NCI-H526 treated with DMSO at 0.1 percent for 48 hours (cell line): ENCODE measurements around the gene BCKDK.
"Not testable (repeated sequence)": the region's sequence is repeated elsewhere in the genome, so short reads cannot be mapped to it uniquely, and the experiment has no call there.

Experiments used
- DNase-seq: peaks from one replicate; lab custom pipeline; 2025; lab: John Stamatoyannopoulos, UW

Gene BCKDK

DNA sequence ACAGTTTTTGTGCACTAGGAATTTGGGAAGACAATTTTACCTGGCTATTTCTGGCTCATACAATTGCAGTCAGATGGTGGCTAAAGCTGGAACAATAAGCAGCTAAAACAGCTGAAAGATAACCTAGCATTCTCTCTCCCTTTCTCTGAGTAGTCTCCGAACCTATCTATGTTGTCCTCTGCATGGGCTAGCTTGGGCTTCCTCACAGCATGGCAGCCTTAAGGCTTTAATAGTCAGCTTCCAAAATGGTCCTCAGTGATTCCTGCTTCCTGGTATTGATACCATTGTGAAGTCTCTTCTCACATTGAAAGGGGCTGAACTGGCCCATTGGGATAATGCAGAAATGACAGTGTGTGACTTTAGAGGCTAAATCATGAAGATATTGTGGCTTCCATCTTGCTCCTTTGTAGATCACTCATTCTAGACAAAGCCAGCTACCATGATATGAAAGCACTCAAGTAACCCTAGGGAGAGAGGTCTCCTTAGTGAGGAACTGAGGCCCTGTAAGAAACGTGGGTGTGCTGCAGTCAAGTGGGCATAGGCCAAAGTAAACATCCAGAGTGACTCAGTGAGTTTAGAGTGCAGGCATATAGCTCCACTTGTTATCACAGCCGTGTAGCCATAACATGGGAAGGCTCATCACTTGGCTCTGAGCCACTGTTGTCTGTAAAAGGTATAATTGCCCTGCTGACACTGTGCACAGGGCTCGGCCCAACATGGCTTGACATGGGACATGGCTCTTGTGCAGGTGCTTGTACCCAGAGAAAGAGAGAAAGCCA, 8.1 kb upstream of the BCKDK start:
- no peak for DNase-seq

- DNase-seq, result not testable (repeated sequence)
Measured at GRCh38 chr16:31100876-31101641, 7.1 kb upstream of the BCKDK start.

DNA sequence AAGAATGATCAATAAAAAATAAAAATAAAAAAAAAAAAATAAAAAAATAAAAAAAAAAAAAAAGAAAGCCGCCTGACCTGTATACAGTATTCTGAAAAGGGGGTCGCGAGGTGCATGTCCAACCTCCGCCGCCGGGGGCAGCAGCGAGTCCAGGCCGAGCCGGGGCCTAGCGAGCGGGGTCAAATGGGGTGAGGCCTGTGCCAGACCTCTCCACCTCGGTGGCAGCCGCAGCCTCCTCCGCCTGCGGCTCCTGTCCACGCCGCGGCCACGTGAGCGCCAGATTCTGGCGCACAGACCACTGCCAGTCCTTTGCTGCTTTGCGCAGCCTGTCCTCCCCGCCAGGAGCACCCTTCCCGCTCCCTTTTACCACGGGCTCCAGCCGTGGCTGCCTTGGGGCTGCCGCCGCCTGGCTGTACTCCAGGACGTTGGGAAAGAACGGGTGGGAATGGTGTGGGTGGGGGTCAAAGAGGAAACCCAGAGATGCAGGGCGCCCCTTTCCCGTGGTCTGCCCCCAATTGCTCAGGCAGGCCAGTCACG, 2.4 kb upstream of the BCKDK start:
- peak; percentile 4 for DNase-seq

DNA sequence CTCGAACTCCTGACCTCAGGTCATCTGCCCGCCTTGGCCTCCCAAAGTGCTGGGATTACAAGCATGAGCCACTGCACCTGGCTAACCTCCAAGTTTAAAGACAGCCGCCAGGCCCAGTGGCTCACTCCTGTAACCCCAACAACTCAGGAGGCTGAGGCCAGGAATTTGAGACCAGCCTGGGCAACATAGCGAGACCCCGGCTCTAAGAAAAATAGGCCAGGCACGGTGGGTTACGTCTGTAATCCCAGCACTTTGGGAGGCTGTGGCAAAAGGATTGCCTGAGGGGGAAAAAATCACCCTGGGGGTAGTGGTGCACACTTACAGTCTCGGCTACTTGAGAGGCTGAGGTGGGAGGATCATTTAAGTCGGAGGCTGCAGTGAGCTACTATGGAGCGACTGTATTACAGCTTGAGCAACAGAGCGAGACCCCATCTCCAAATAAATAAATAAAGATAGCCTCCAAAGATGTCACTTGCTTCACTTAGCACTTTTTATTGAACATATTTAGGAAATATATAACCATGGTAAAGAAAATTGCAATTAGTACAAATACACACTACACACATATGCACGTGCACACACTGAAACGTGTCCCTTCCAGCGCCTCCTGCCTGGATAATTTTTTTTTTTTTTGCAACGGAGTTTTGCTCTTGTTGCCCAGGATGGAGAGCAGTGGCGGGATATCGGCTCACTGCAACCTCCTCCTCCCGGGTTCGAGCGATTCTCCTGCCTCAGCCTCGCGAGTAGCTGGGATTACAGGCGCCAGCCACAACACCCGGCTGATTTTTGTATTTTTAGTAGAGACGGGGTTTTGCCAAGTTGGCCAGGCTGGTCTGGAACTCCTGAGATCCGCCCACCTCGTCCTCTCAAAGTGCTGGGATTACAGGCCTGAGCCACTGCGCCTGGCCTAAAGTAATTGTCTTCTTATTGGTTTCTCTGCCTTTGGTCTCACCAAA, 1.4 kb upstream of the BCKDK start:
- no peak for DNase-seq

DNA sequence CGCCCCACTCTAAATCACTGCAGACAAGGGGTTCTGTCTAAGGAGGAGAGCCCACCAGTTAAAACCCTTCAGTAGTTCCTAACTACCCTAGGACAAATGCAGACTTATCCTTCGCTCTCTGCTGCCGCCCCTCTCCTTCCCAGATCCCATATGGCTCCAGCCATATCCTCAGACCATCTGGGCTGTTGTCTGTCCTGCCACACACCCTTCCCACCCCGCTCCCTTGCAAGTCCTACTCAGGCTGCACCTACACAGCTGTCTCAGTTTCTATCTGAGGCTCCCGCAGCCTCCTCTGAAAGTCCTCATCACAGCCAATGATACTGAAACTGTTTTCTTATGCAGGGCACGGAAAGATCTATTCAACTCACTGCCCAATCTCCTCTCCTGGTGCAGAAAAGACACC, 720 bp upstream of the BCKDK start:
- no peak for DNase-seq

GRCh38 chr16:31108794-31109558, 790 bp downstream of the BCKDK start:
- no peak for DNase-seq

- DNase-seq, result no peak
Measured at GRCh38 chr16:31109622-31110021, 1.4 kb downstream of the BCKDK start.

DNA sequence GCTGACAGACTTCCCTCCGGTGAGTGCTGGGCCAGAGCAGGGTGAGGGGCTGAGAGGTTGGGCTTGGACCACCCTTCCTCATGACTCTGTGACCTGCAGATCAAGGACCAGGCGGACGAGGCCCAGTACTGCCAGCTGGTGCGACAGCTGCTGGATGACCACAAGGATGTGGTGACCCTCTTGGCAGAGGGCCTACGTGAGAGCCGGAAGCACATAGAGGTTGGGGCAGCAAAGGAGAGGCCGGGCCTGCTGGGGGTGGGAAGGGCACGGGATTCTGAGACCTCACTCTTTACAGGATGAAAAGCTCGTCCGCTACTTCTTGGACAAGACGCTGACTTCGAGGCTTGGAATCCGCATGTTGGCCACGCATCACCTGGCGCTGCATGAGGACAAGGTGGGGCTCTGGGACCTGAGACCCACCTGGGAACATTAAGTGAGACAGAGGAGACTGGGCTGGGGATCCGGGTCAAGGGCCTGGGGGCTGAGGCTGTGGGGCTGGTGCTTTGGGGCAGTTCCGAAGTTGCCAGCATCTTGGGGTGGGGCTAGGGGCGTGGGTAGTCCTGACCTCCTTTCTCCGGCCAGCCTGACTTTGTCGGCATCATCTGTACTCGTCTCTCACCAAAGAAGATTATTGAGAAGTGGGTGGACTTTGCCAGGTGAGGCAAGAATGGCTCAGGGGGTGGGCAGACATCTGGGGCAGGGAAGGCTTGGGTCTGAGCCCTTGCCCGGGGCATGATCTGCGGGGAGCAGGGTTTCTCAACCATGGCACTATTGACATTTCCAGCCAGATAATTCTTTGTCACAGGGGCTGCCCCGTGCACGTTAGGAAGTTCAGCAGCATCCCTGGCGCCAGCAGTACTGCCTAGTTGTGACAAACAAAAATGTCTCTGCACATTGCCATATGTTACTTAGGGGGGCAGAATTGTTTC, 2.2 kb downstream of the BCKDK start:
- no peak for DNase-seq

DNA sequence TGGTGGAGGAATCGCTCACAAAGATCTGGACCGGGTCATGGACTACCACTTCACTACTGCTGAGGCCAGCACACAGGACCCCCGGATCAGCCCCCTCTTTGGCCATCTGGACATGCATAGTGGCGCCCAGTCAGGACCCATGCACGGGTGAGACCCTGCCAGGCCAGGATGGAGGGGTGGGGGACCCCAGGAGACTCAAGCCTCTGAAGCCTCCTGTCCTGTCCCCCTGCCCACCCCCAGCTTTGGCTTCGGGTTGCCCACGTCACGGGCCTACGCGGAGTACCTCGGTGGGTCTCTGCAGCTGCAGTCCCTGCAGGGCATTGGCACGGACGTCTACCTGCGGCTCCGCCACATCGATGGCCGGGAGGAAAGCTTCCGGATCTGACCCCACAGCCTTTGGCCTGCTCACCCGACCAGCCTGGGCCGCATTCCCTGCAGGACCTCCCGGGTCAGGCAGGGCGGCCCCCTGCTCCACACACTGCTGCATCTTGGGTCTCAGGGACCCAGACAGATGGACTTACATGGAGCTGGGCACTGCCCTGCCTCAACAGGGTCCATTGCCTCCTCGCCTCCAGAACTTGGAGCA, 3.8 kb downstream of the BCKDK start:
- DNase-seq, result no peak

- DNase-seq, result no peak
Measured at GRCh38 chr16:31112711-31113110, 4.5 kb downstream of the BCKDK start.

GRCh38 chr16:31113121-31114120, 5.2 kb downstream of the BCKDK start:
- DNase-seq, result no peak

DNA sequence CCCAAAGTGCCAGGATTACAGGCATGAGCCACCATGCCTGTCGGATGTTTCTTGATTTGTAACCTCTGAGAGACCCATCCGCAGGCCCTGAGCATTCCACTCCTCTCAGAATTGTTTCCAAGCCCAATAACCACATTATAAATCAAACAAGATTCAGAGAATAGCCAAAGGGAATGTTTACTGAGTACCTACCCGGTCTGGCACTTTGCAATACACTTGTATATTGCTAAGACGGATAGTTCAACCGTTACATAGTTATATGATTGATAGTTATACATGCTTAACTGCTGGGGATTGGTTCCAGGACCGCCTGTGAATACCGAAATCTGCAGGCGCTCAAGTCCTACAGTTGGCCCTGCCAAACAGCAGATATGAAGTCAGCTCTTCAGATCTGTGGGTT, 6.3 kb downstream of the BCKDK start:
- no peak for DNase-seq

GRCh38 chr16:31117384-31118222, 9.4 kb downstream of the BCKDK start, which contains the start of gene KAT8:
Gene KAT8, plus strand, starts transcription at chr16:31117664. Its CDS starts 18 bp downstream, at chr16:31117682.
- peak; percentile 95 for DNase-seq

DNA sequence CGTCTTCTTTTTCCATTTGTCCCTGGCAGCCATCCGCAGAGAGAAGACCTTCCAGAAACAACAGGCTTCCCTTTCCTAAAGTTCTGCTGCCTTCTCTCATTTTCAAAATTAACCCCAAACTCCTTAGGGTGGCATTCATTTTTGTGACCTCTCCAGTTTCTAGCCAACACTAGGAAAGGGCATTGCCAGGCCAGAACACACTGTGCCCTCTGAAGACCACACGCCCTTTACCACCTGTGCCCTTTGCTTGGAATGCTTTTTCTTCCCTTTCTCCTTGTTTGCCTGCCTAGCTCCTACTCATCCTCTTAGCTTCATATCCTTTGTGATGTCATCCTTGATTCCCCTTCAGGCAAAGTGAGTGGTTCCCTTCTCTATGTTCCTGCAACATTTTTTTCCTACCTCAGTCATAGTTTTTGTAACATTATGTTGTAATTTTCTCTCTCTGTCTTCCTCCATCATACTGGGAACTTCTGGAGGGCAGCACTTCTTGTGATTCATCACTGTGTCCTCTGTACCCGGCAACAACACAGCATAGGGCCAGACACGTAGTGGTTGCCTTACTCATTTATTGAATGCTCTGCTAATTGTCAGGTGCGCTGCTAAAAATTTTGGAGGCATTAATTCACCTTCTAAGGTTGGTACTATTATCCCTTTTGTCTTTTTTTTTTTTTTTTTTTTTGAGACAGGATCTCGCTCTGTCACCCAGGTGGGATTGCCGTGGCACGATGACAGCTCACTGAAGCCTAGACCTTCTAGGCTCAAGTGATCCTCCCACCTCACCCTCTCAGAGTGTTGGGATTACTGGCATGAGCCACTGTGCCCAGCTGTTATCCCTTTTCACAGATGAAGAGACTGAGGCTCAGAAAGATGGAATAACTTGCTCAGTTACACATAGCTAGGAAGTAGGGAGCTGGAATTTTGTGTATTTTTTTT, 10.3 kb downstream of the BCKDK start:
- DNase-seq, result no peak

- DNase-seq, result no peak
Measured at GRCh38 chr16:31120129-31120528, 11.9 kb downstream of the BCKDK start.

GRCh38 chr16:31125844-31126243, 17.7 kb downstream of the BCKDK start:
- no peak for DNase-seq
